Upper lobe of right lung (tissue), 1 donor: ENCODE results near the gene CLASP1. TPM values are rescaled to one million over a fixed set of nuclear protein-coding genes. Genes with fewer than 3 reads are reported as not detected.

Experiments
- ATAC-seq: fragments of 200-7000 bp; cut with Tn5 transposase; one replicate; pipeline ENCODE4 v1.9.1; 2020; ENCODE audit warnings: mild to moderate bottlenecking, moderate library complexity
- DNase-seq: peaks from one replicate; pipeline ENCODE4 v3.0.0-alpha.2; 2020
- H3K27ac ChIP-seq: fragments of 200-600 bp; one replicate; pipeline ENCODE4 v1.8.0; 2022
- H3K27me3 ChIP-seq: fragments of 200-600 bp; one replicate; pipeline ENCODE4 v1.8.0; 2022; ENCODE audit warnings: mild to moderate bottlenecking
- H3K36me3 ChIP-seq: fragments of 200-600 bp; one replicate; pipeline ENCODE4 v1.8.0; 2022
- H3K4me1 ChIP-seq: fragments of 200-600 bp; one replicate; pipeline ENCODE4 v1.8.0; 2022
- H3K4me3 ChIP-seq: fragments of 200-600 bp; one replicate; pipeline ENCODE4 v1.8.0; 2022; ENCODE audit warnings: mild to moderate bottlenecking
- H3K9me3 ChIP-seq: fragments of 200-600 bp; one replicate; pipeline ENCODE4 v1.8.0; 2022
- CTCF ChIP-seq: fragments of 200-600 bp; IDR thresholded peaks from one replicate; pipeline ENCODE4 v1.8.0; 2022; ENCODE audit warnings: antibody characterized with exemption
- intact Hi-C: fragments of 100-400 bp; cut with DNase I; formaldehyde crosslinking; loops from one replicate; pipeline ENCODE4 v1.11.0; 2022
- total RNA-seq: library from RNA; stranded (reverse); fragmentation: NEBNext Ultra II Directional; extraction: Animal tissue kit (Norgen Biotek cat#: 25700); gene quantifications from one replicate; pipeline ENCODE4 v1.2.1, GENCODE V29; 2021
- donor health status: DM: no; HTN: yes; CAD: no; lungs with severe emphysema.

CLASP1 gene
- total RNA-seq, 1 donor from 2014 or later, result 44.5 TPM

GRCh38 chr2:121400201-121400600 lies 249.1 kb downstream of the CLASP1 start:
- TF ChIP-seq CTCF, result no peak
- H3K36me3 ChIP-seq, result peaks cover 75% of the 10 kb centered on the region
- no peak overlapping the region for H3K27ac ChIP-seq
- no peaks in the 10 kb centered on the region for H3K9me3 ChIP-seq
- ATAC-seq, result peak; percentile 17
- no peaks in the 10 kb centered on the region for H3K4me1 ChIP-seq
- intact Hi-C loops, result no loop called here
- H3K27me3 ChIP-seq, result no peaks in the 10 kb centered on the region
- no peak overlapping the region for H3K4me3 ChIP-seq
- no peak for DNase-seq

- Histone ChIP-seq H3K4me1 (no peaks in the 10 kb centered on the region), H3K9me3 (no peaks in the 10 kb centered on the region), H3K27me3 (no peaks in the 10 kb centered on the region), H3K4me3 (no peak overlapping the region), H3K36me3 (peaks cover 70% of the 10 kb centered on the region), H3K27ac (no peak overlapping the region)
- no peak for ATAC-seq
- DNase-seq, result no peak
- TF ChIP-seq CTCF, result no peak
- intact Hi-C loops, result no loop called here
These were observed 250.4 kb downstream of the CLASP1 start for GRCh38 chr2:121398853-121399252.

GRCh38 chr2:121390082-121390692 lies 259.1 kb downstream of the CLASP1 start:
- H3K4me3 ChIP-seq, result no peak overlapping the region
- no peak for DNase-seq
- H3K27me3 ChIP-seq, result no peaks in the 10 kb centered on the region
- H3K36me3 ChIP-seq, result peaks cover 57% of the 10 kb centered on the region
- no peaks in the 10 kb centered on the region for H3K9me3 ChIP-seq
- no peaks in the 10 kb centered on the region for H3K4me1 ChIP-seq
- no peak for ATAC-seq
- H3K27ac ChIP-seq, result no peak overlapping the region
- intact Hi-C loops, result no loop called here
- TF ChIP-seq CTCF, result no peak

- Histone ChIP-seq H3K9me3 (no peaks in the 10 kb centered on the region), H3K4me1 (no peaks in the 10 kb centered on the region), H3K27me3 (no peaks in the 10 kb centered on the region), H3K4me3 (no peak overlapping the region), H3K27ac (no peak overlapping the region), H3K36me3 (peaks cover 51% of the 10 kb centered on the region)
- TF ChIP-seq CTCF, result no peak
- DNase-seq (no peak), ATAC-seq (no peak)
- intact Hi-C loops, result no loop called here
These were observed 260.9 kb downstream of the CLASP1 start for GRCh38 chr2:121388371-121388770.

- no peaks in the 10 kb centered on the region for H3K4me1 ChIP-seq
- no peak overlapping the region for H3K4me3 ChIP-seq
- H3K9me3 ChIP-seq, result no peaks in the 10 kb centered on the region
- no peak overlapping the region for H3K27ac ChIP-seq
- DNase-seq, result no peak
- intact Hi-C loops, result no loop called here
- no peak for ATAC-seq
- H3K27me3 ChIP-seq, result no peaks in the 10 kb centered on the region
- no peak for TF ChIP-seq CTCF
- H3K36me3 ChIP-seq, result peaks cover 57% of the 10 kb centered on the region
These were observed 261.5 kb downstream of the CLASP1 start for GRCh38 chr2:121387591-121388325.
